GM10266 (cell line): Measurements from ENCODE around the gene ZNF423.

Source experiments
- DNase-seq: peaks from one replicate; pipeline ENCODE4 v3.0.0; 2012; ENCODE audit errors: extremely low spot score
- CTCF ChIP-seq: IDR thresholded peaks from 2 replicates; pipeline ENCODE4 v1.5.1; 2012; ENCODE audit warnings: mild to moderate bottlenecking, low read depth; ENCODE audit not compliant: control insufficient read depth, insufficient read depth; ENCODE audit errors: missing control alignments

The ZNF423 gene

GRCh38 chr16:49552313-49552928 lies 303.5 kb downstream of the ZNF423 start:
- no peak for TF ChIP-seq CTCF
- DNase-seq, result no peak

GRCh38 chr16:49550666-49551065 lies 305.2 kb downstream of the ZNF423 start:
- no peak for TF ChIP-seq CTCF
- no peak for DNase-seq

GRCh38 chr16:49550140-49550539 lies 305.8 kb downstream of the ZNF423 start:
- DNase-seq, result no peak
- TF ChIP-seq CTCF, result no peak

GRCh38 chr16:49548325-49548970 lies 307.5 kb downstream of the ZNF423 start:
- DNase-seq, result no peak
- TF ChIP-seq CTCF, result no peak

GRCh38 chr16:49547448-49547847 lies 308.5 kb downstream of the ZNF423 start:
- DNase-seq, result no peak
- TF ChIP-seq CTCF, result no peak

- DNase-seq, result no peak
- TF ChIP-seq CTCF, result no peak
These were observed 309.2 kb downstream of the ZNF423 start for GRCh38 chr16:49546735-49547134.

GRCh38 chr16:49545741-49546448 lies 310.0 kb downstream of the ZNF423 start:
- no peak for DNase-seq
- TF ChIP-seq CTCF, result no peak
